Vagina (tissue), 2 donors: Measurements from ENCODE around the gene INPP5A. TPM values are rescaled to one million over a fixed set of nuclear protein-coding genes. Genes with fewer than 3 reads are reported as not detected.

Experiments
- DNase-seq, 2 donors: peaks; one replicate each; pipeline ENCODE4 v3.0.0-alpha.2; 2017; ENCODE audit errors: extremely low spot score in 2 of 2
- H3K27ac ChIP-seq: fragments of 200-600 bp; sonication (generic); one replicate; pipeline ENCODE4 v1.5.1; 2019
- H3K27me3 ChIP-seq: fragments of 200-600 bp; sonication (generic); one replicate; pipeline ENCODE4 v1.5.1; 2019
- H3K36me3 ChIP-seq, 2 donors: fragments of 200-600 bp; sonication (generic); one replicate each; pipeline ENCODE4 v1.5.1; 2017 to 2019
- H3K4me1 ChIP-seq: fragments of 200-600 bp; sonication (generic); one replicate; pipeline ENCODE4 v1.5.1; 2019
- H3K4me3 ChIP-seq, 2 donors: fragments of 200-600 bp; sonication (generic); 1 replicate in 1 of 2; 2 replicates in 1 of 2; pipeline ENCODE4 v1.5.1; 2016 to 2019
- H3K9me3 ChIP-seq: fragments of 200-600 bp; sonication (generic); one replicate; pipeline ENCODE4 v1.5.1; 2019
- CTCF ChIP-seq, 3 experiments: fragments of 450-650 bp in 2 of 3; fragments of 200-600 bp in 1 of 3; sonication (generic) in 1 of 3; IDR thresholded peaks; one replicate each; pipeline ENCODE4 v1.5.1; 2017 to 2019; ENCODE audit warnings: antibody characterized with exemption in 3 of 3, mild to moderate bottlenecking in 2 of 3, moderate library complexity in 2 of 3
- POLR2A ChIP-seq, 2 donors: fragments of 450-650 bp; IDR thresholded peaks; one replicate each; pipeline ENCODE4 v1.6.1; 2017; ENCODE audit warnings: antibody characterized with exemption in 2 of 2, mild to moderate bottlenecking in 2 of 2, moderate library complexity in 2 of 2
- POLR2AphosphoS5 ChIP-seq, 2 donors: sonication (generic); formaldehyde crosslinking; IDR thresholded peaks; one replicate each; pipeline ENCODE4 v1.9.0; 2017; ENCODE audit warnings: antibody characterized with exemption in 2 of 2, mild to moderate bottlenecking in 2 of 2, low read depth in 1 of 2; ENCODE audit not compliant: insufficient read depth in 1 of 2
- intact Hi-C: fragments of 100-400 bp; cut with DNase I; formaldehyde crosslinking; loops from one replicate; pipeline ENCODE4 v1.15.1; 2023
- total RNA-seq: library from RNA; depleted of rRNA; stranded (reverse); fragments of >200 nt; gene quantifications from one replicate; pipeline ENCODE4 v1.2.3, GENCODE V29; 2016

Gene INPP5A
- total RNA-seq, 1 donor from 2014 or later = 24.3 TPM

DNA sequence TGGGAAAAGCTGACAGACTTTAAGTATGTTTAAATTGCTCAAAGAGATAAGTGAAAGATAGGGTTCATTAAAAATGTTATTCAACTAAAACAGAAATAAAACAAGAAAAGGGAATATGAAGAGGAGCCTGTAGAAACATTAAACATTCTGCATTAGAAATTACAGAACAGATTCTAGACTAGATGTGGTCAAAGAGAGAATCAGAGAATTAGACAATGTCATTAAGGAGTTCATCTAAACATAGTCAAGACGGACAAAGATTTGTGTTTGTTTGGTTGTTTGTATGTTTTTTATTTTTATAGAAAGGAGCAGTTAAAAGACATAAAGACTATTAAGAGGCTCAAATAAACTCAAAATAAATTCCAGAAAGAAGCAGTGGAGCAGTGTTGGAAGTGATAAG is 168.4 kb downstream of the INPP5A start:
- intact Hi-C loops = no loop called here
- DNase-seq = no peak
- Histone ChIP-seq H3K4me1 (peaks cover 6% of the 10 kb centered on the region), H3K27me3 (no peaks in the 10 kb centered on the region), H3K9me3 (no peaks in the 10 kb centered on the region), H3K4me3 (no peak overlapping the region), H3K36me3 (peaks cover 0 to 9% of the 10 kb centered on the region in 2 donors), H3K27ac (no peak overlapping the region)
- TF ChIP-seq POLR2A (IDR thresholded peaks at IDR 0.05) = no peak
- no peak for TF ChIP-seq CTCF (IDR thresholded peaks at IDR 0.05)
- no peak for TF ChIP-seq POLR2AphosphoS5 (IDR thresholded peaks at IDR 0.05; ENCODE audit: insufficient read depth in 1 of 2, low read depth in 1 of 2)

- Histone ChIP-seq H3K27ac (no peak overlapping the region), H3K4me1 (no peaks in the 10 kb centered on the region), H3K27me3 (no peaks in the 10 kb centered on the region), H3K9me3 (no peaks in the 10 kb centered on the region), H3K36me3 (peaks cover 0 to 12% of the 10 kb centered on the region in 2 donors), H3K4me3 (no peak overlapping the region)
- DNase-seq = no peak
- no peak for TF ChIP-seq CTCF (IDR thresholded peaks at IDR 0.05)
- no peak for TF ChIP-seq POLR2AphosphoS5 (IDR thresholded peaks at IDR 0.05; ENCODE audit: insufficient read depth in 1 of 2, low read depth in 1 of 2)
- TF ChIP-seq POLR2A (IDR thresholded peaks at IDR 0.05) = no peak
- intact Hi-C loops = no loop called here
These were observed 169.1 kb downstream of the INPP5A start for GRCh38 chr10:132706701-132707100.

DNA sequence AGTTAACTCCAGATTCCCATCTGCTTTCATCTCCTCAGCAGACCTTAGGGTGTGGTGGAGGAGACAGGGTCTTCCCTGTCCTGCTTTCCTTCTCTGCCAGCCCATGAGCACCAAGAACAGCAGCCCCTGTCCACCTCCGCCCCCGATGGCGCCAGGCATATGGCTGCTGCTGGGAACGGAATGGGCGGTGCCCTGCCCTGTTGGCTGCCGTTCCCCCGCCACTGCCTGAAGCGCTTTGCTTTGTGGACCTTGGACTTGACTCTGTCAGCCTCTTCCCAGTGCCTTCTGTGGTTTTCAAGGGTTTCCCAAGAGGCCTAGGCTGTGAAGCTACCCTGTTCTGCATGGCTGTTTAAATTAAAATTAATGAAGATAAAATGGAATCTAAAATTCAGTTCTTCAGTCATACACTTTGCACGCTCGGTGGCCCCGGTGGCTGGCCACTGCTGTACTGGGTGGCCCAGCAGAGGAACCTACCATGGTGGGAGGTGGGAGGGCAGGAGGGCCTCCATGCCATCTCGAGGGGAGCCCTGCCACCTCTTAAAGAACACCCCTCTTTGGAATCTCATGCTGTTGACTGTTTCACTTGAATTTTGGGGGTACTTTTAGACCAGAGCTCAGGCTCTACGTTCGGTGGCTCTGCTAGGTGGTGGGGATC is 169.7 kb downstream of the INPP5A start:
- Histone ChIP-seq H3K27me3 (no peaks in the 10 kb centered on the region), H3K4me1 (no peaks in the 10 kb centered on the region), H3K27ac (no peak overlapping the region), H3K4me3 (no peak overlapping the region), H3K36me3 (peaks cover 0 to 12% of the 10 kb centered on the region in 2 donors), H3K9me3 (no peaks in the 10 kb centered on the region)
- no peak for DNase-seq
- TF ChIP-seq CTCF (IDR thresholded peaks at IDR 0.05) (no peak), POLR2A (IDR thresholded peaks at IDR 0.05) (no peak), POLR2AphosphoS5 (IDR thresholded peaks at IDR 0.05; ENCODE audit: insufficient read depth in 1 of 2, low read depth in 1 of 2) (no peak)
- intact Hi-C loops = no loop called here

GRCh38 chr10:132707776-132708171 is 170.2 kb downstream of the INPP5A start:
- intact Hi-C loops = no loop called here
- no peak overlapping the region for H3K27ac ChIP-seq
- H3K27me3 ChIP-seq = no peaks in the 10 kb centered on the region
- DNase-seq = no peak
- H3K9me3 ChIP-seq = no peaks in the 10 kb centered on the region
- TF ChIP-seq POLR2A (IDR thresholded peaks at IDR 0.05) (no peak), POLR2AphosphoS5 (IDR thresholded peaks at IDR 0.05; ENCODE audit: insufficient read depth in 1 of 2, low read depth in 1 of 2) (no peak), CTCF (IDR thresholded peaks at IDR 0.05) (no peak)
- no peaks in the 10 kb centered on the region for H3K4me1 ChIP-seq
- peaks cover 0 to 12% of the 10 kb centered on the region in 2 donors for H3K36me3 ChIP-seq
- H3K4me3 ChIP-seq = no peak overlapping the region

DNA sequence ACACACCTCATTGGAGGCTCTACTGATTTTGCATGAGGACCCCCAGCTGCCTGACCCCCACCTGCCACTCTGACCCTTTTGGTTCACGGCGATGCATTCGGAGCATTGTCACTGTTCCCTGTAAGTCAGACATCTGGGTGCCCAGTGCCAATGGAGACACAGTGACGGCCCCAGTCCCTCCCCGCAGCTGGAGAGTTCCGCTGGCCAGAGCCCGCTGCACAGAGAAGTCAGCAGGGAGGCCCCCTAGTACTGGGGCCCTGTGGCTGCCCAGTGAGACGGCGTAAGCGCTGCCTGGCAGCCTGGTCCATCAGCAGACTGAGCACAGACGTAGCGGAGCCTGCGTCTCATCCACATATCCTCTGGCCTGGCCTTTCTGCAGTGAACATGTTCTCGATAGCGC is 170.9 kb downstream of the INPP5A start:
- intact Hi-C loops = no loop called here
- DNase-seq = no peak
- H3K36me3 ChIP-seq = peaks cover 0 to 12% of the 10 kb centered on the region in 2 donors

More for the DNA sequence above, 170.9 kb downstream of the INPP5A start:
- Histone ChIP-seq H3K9me3 (no peaks in the 10 kb centered on the region), H3K27me3 (no peaks in the 10 kb centered on the region), H3K4me1 (no peaks in the 10 kb centered on the region), H3K27ac (no peak overlapping the region), H3K4me3 (no peak overlapping the region)
- TF ChIP-seq POLR2A (IDR thresholded peaks at IDR 0.05) (no peak), CTCF (IDR thresholded peaks at IDR 0.05) (no peak), POLR2AphosphoS5 (IDR thresholded peaks at IDR 0.05; ENCODE audit: insufficient read depth in 1 of 2, low read depth in 1 of 2) (no peak)
